SIG-M5 (cell line): ENCODE results near the gene HAVCR1.

ENCODE experiments used
- DNase-seq: peaks from one replicate; lab custom pipeline; 2025; lab: John Stamatoyannopoulos, UW

Gene HAVCR1

DNA sequence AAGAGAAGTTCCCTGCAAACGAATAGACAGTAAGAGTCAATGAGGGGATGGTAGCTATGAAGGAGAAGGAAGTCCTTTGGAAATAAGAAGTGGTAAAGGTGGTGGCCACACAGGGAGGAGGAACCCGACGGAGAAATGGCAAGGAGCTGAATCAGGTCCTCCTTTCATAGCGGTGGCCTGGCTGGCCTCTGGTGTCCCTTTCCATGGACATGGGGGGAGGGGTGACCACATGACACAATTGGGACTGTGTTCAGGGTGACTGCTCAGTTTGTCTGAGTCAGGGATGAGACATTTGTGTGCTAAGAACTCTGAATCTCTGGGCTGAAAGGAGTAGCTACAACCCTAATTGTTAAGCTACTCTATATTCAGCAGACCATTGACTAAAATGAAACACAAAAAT lies 67.2 kb downstream of the HAVCR1 start:
- no peak for DNase-seq

- no peak for DNase-seq
Measured at GRCh38 chr5:156984064-156984463, 74.9 kb downstream of the HAVCR1 start.

GRCh38 chr5:156981481-156981880 lies 77.4 kb downstream of the HAVCR1 start:
- DNase-seq: no peak
